Measurements from ENCODE around the gene ARHGAP32. TPM values are rescaled to one million over a fixed set of nuclear protein-coding genes. Genes with fewer than 3 reads are reported as not detected.

ARHGAP32 gene
- total RNA-seq, 1 donor from 2014 or later: 50.8 TPM

DNA sequence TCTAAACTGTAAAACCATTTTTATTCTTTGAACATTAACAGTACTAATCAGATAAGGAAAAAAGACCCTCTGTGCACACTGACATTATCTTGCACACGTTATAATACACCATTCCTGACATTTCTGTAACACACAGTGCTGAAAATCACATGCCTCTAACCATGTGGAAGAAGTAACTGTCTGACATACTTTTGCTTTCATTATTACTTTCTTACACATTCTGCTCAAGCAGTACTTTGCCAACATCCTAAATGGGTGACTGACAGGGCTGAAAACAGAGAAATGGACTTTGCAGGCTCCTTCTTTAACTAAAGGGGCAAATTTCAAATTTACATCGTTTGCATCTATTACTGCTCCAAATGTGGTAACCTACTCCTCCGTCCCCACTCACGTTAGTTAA is 226.6 kb downstream of the ARHGAP32 start:
- Histone ChIP-seq H3K36me3 (ENCODE audit: control insufficient read depth, insufficient read depth, low read length) (peaks cover 15% of the 10 kb centered on the region), H3K27me3 (ENCODE audit: control insufficient read depth, insufficient read depth, low read length) (no peaks in the 10 kb centered on the region), H3K4me3 (ENCODE audit: low read depth, low read length) (no peak overlapping the region)
- DNase-seq (ENCODE audit: low read depth): no peak
- TF ChIP-seq, protein P1, sequence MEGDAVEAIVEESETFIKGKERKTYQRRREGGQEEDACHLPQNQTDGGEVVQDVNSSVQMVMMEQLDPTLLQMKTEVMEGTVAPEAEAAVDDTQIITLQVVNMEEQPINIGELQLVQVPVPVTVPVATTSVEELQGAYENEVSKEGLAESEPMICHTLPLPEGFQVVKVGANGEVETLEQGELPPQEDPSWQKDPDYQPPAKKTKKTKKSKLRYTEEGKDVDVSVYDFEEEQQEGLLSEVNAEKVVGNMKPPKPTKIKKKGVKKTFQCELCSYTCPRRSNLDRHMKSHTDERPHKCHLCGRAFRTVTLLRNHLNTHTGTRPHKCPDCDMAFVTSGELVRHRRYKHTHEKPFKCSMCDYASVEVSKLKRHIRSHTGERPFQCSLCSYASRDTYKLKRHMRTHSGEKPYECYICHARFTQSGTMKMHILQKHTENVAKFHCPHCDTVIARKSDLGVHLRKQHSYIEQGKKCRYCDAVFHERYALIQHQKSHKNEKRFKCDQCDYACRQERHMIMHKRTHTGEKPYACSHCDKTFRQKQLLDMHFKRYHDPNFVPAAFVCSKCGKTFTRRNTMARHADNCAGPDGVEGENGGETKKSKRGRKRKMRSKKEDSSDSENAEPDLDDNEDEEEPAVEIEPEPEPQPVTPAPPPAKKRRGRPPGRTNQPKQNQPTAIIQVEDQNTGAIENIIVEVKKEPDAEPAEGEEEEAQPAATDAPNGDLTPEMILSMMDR (IDR thresholded peaks at IDR 0.05; ENCODE audit: insufficient read depth, low read length, severe bottlenecking): no peak
- FAIRE-seq: no peak

DNA sequence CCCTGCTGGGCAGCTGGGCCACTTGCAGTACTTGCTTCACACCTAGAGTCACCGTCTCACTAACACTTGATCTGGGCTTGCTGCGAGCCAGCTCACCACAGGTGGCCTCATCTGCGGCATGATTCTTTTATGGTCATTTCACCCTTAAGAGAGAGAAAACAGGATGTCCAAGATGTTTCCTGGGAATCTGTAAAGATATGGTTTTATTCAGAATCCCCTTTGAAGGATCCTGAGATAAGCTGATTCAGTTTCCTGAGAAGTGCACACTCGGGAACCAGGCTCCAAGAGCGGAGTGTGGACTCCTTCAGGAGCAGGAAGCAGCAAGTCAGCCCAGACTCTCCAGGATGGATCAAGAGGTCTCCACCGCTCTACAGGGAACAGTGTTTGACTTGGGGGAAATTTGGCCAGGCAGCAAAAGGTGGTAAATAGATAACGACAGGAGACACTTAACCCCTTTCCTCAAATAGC is 227.6 kb downstream of the ARHGAP32 start:
- peaks cover 9% of the 10 kb centered on the region for H3K36me3 ChIP-seq (ENCODE audit: control insufficient read depth, insufficient read depth, low read length)
- FAIRE-seq: no peak
- TF ChIP-seq, protein P1 (IDR thresholded peaks at IDR 0.05; ENCODE audit: insufficient read depth, low read length, severe bottlenecking): no peak

DNA sequence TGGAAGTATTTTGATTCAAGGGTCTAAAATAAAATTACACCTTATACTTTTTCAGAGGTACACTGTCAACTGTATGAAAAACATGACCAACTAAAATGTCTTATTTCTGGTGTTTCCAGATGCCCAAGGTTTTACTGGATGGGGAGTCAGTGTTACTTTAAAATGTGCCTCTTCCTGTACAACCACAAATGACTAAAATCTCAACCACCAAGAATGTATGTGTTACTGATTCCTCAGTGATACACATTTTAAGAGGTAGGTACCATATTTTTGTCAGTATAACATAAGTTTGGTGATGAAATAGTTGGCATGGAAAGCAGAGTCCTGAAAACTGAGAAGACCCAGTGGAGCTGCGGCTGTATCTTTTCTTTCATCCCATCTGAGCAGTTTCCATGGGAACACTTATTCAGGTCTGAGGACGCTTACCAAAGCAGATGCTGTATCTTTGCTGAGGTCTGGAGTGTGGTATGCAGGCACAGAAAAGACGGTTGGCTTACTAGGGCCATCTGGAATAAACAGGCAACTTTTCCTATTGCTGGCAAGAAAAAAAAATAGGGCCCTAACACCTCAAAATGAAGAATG is 228.3 kb downstream of the ARHGAP32 start:
- Histone ChIP-seq H3K4me3 (ENCODE audit: low read depth, low read length) (no peak overlapping the region), H3K36me3 (ENCODE audit: control insufficient read depth, insufficient read depth, low read length) (peaks cover 5% of the 10 kb centered on the region), H3K27me3 (ENCODE audit: control insufficient read depth, insufficient read depth, low read length) (no peaks in the 10 kb centered on the region)
- TF ChIP-seq, protein P1 (IDR thresholded peaks at IDR 0.05; ENCODE audit: insufficient read depth, low read length, severe bottlenecking): no peak
- DNase-seq (ENCODE audit: low read depth) (no peak), FAIRE-seq (no peak)

More for the DNA sequence above, 227.6 kb downstream of the ARHGAP32 start:
- H3K4me3 ChIP-seq (ENCODE audit: low read depth, low read length): no peak overlapping the region
- DNase-seq (ENCODE audit: low read depth): no peak
- H3K27me3 ChIP-seq (ENCODE audit: control insufficient read depth, insufficient read depth, low read length): no peaks in the 10 kb centered on the region

DNA sequence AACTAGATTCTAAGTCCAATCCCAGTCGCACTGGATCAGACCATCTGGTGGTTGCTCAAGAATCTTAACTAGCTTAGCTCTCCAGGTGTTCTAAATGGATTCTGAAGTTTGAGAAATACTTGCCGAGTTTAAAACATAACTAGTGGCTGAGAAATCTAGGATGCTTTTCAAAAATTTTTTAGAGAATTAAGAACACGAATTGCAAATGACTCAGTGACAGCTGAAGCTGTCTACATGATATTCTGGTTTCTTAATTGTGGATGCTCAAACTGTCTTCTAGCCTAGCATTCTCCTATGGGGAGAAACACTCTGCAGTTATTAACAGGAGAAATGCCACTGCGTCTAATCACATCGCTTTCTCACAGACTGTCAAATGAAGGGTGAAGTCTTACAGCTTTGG is 229.2 kb downstream of the ARHGAP32 start:
- no peak for DNase-seq (ENCODE audit: low read depth)
- Histone ChIP-seq H3K27me3 (ENCODE audit: control insufficient read depth, insufficient read depth, low read length) (no peaks in the 10 kb centered on the region), H3K4me3 (ENCODE audit: low read depth, low read length) (no peak overlapping the region), H3K36me3 (ENCODE audit: control insufficient read depth, insufficient read depth, low read length) (peaks cover 2% of the 10 kb centered on the region)
- TF ChIP-seq, protein P1 (IDR thresholded peaks at IDR 0.05; ENCODE audit: insufficient read depth, low read length, severe bottlenecking): no peak
- FAIRE-seq: no peak

DNA sequence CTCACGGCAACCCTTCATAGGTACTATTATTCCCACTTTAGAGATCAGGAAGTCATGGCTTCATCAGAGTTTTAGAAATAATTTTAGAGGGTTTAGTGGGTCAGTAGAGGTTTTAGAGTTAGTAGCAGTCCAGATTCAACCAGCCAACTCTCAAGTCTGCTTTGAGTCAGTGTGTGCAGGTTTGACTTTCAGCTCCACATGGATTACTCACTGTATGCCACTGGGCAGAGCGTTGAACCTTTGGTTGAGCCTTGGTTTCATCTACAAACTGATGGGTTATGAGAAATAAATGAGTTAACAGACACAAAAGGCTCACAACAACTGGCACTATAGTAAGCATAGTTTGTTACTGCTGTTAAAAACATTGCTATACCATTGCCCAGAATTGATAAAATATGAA is 230.5 kb downstream of the ARHGAP32 start:
- no peak for FAIRE-seq
- TF ChIP-seq, protein P1 (IDR thresholded peaks at IDR 0.05; ENCODE audit: insufficient read depth, low read length, severe bottlenecking): no peak

DNA sequence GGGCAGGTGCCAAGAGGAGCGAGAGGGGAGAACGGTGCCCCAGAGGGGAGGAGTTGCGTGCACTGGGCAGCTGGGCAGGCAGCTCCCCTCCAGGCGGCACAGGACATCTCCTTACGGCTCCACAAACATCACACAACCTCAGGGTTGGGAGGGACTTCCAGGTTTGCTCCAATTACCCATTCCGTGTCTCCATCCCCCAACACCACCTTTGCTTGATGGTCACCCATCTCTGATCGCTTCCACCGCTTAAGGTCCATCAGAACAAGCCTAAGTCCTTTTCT is 235.0 kb downstream of the ARHGAP32 start:
- TF ChIP-seq, protein P1 (IDR thresholded peaks at IDR 0.05; ENCODE audit: insufficient read depth, low read length, severe bottlenecking): no peak
- no peak for DNase-seq (ENCODE audit: low read depth)
- Histone ChIP-seq H3K27me3 (ENCODE audit: control insufficient read depth, insufficient read depth, low read length) (no peaks in the 10 kb centered on the region), H3K36me3 (ENCODE audit: control insufficient read depth, insufficient read depth, low read length) (no peaks in the 10 kb centered on the region), H3K4me3 (ENCODE audit: low read depth, low read length) (no peak overlapping the region)
- FAIRE-seq: no peak

More for the DNA sequence above, 230.5 kb downstream of the ARHGAP32 start:
- H3K27me3 ChIP-seq (ENCODE audit: control insufficient read depth, insufficient read depth, low read length): no peaks in the 10 kb centered on the region
- no peak overlapping the region for H3K4me3 ChIP-seq (ENCODE audit: low read depth, low read length)
- DNase-seq (ENCODE audit: low read depth): no peak
- H3K36me3 ChIP-seq (ENCODE audit: control insufficient read depth, insufficient read depth, low read length): no peaks in the 10 kb centered on the region
